ENCODE data around the gene RAMAC.
"Not testable (repeated sequence)": the region's sequence is repeated elsewhere in the genome, so short reads cannot be mapped to it uniquely, and the experiment has no call there.

The RAMAC gene

DNA sequence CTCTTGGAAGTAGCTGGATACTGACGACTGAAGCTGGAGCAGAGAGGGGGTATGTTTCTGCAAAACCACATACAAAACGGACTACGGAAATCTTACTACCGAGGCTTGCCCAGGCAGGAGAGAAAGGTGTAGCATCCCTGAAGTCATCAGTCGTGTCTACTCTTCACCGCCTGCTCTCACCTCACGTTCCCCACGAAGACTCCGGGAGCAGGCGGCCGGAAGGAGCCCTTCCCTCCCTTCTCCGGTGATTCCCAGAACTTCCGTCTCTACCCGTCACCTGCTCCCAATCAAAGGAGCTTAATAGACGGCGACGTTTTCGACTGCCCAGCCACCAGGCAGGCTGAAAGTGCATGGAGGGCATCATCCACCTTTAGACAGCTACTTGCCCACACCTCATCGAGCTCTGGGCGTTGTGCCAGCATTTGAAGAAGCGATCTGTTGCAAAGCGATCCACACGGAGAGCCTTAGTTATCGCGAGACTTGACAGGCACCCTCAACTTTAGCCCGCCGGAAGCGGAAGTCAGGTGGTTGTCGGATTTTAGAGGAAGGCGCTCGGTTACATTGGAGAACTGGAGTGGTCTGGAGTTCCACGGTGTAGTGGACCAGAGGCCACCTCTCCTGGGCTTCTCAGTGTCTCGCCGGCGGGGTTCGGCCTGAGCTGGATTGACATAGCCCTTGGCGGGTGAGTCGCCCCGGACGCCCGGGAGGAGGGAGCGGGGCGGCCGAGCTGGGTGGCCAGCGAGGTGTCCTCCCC is at the start of gene RAMAC:
TSS of gene RAMAC (plus strand) at position 523 of the 754 bp plus-strand sequence. CDS start 2,809 bp downstream, outside the sequence.
- DNase-seq = peak; percentile 95

DNA sequence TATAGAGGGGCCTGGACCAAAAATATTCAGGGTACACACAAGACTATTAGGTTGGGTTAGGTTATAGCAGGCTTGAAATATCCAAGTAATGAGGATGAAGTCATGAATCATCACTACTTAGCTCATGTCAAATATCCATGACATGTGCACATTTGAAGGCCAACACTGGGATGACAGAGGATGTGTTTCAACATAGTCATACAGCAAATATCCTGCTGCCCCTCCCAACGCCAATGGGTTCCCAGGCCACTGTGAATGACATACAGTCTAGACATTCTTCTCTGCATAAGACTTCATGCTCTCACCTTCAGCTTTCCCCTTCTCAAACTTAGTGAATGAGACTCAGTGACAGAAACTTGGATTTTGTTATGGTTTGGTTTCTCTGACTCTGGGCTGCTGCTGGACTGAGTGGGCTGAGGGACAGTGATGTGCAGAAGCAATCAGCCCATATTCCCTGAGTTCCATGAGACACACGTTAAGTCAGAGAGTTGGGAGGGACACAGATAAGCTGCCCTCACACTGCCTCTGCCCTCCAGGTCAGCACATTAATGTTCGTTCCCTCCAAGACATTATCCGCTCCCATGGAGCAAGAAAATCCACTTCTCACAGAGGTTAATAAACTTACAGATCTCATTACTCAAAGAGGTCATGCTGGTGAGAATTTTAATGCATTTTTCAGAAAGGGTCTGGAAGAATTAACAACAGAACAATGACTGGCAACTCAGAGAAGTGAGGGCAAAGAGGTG is 48.9 kb upstream of the RAMAC start:
- no peak for DNase-seq

DNA sequence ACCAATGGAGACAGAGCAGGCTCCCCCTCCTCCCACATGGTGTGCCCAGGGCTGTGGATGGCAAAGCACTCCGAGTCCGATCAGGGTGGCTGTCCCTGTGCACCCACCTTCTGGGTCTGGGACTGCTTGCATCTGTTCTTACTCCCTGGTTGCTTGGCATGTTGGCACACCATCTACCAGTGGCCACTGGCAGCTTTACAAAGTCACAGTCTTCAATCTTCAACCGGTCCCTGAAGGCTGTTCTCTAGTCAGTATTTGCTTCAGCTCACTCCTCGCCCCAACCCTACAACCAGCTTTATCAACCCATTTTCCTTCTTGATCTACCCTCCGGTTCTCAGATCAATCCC is 48.3 kb upstream of the RAMAC start:
- no peak for DNase-seq

DNA sequence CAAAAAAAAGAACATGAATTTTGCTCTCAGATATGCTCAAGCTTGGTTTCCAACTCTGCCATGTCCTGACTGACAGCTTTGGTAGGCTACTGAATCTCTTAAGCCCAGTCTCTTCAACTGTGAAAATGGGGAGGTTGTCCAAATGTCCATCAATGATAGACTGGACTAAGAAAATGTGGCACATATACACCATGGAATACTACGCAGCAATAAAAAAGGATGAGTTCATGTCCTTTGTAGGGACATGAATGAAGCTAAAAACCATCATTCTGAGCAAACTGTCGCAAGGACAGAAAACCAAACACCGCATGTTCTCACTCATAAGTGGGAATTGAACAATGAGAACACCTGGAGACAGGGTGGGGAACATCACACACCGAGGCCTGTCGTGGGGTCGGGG is 46.3 kb upstream of the RAMAC start:
- not testable (repeated sequence) for DNase-seq

DNA sequence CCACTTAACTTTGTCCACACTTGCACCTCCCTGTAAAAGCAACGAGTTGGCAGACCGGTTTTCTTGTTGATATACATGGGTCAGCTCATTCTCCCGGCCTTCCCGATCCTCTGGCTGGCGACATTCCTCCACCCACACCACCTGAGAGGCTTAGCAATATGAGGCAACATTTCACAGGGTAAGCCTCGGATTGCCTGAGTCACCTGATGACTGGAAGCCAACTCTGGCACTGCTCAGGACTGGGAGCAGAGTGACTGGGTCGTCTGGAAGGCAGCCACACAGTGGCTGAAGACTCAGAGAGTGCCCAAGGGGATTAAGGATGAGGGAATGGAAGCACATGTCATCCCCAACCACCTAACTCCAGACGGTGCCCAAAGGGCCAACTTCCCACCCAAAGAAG is 43.3 kb upstream of the RAMAC start:
- DNase-seq = no peak

DNA sequence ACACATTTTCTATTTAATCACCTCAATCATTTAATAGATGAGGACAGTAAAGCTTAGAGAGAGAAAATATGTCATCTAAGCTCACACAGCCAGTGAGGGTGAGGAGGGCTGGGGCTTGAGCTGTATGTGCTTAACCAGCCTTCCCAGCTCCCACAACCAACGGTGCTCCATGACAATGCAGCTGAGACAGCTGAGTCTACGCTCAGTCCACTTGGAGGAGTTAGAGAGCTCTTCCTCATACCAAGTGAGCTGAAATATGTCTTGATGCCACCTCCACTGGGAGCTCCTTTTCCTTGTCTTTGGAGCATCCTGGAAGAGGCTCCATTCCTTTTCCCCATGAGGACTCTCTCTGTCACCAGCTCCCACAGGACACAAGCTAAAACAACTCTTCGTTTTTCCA is 42.8 kb upstream of the RAMAC start:
- no peak for DNase-seq

DNA sequence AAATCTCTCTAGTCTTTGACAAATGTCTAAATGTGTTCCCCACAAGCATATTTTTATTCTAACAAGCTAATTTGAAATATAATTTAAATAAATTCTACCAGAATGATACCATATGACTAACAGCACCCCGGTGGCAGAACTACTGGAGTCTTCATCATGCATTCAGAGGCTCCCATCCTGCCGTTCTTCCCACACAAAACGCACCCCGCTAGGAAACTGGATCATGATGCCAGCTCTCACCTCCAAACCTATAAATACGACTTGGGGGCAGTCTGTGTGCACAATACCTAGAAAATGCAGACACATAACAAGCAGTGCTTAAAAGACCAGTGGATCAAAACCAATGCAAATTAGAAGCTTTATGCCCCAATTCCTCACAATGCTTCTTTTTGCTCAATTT is 42.0 kb upstream of the RAMAC start:
- no peak for DNase-seq

DNA sequence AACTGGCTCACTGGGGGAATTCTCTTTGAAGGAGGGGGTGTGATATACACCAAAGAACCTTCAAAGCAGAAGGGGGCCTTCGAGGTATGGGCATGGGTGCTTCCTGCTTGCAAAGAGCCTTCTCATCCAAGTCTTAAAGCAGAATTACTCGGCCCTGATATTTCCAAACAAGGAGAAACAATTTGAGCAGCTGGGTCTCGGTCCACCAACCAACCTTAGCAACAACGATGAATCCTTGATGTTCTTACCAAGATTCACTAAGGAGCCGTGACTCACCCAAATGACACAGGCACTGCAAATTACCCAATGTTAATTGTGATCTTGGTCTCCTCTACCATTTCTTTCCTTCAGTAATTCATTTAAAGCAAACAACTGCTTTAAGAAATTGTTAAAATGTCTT is 41.2 kb upstream of the RAMAC start:
- DNase-seq = no peak

DNA sequence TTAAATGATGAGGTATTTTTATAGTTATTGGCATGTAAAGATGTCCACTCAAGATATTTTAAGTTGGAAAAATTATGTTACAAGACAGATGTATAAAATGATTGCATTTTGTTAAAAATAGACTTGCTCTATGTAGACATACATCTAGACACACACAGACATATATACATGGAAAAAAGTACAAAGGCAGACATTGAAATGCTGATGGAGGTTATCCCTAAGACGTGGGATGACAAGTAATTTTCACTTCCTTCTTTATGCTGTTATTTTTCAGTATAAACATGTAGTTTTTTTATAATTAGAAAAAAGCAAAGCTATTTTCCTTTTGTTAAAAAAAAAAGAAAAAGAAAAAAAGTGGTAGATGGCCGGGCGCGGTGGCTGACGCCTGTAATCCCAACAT is 40.7 kb upstream of the RAMAC start:
- DNase-seq = no peak

DNA sequence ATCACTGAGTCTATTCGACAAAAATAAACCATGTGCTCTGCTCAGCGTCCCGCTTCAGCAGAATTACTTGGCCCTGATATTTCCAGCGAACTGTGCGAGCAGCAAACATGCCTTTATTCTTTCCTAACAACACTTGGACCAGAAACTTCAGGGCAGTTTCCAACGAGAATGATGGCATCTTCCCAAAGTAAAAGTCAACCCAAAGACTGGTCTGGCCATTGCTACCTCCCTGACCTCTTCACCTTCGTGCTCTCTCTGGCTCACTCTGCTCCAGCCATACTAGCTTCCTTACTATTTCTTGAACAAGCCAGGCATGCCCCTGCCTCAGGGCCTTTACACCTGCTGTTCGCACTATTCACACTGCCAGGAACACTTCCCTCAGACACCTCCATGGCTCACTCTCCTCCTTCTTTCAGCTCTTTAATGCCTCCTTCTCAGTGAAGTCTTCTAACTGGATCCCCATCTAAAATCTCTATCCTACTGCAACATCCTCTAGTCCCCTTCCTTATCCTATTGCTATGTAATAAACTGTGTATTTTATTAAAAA is 39.8 kb upstream of the RAMAC start:
- DNase-seq = no peak

DNA sequence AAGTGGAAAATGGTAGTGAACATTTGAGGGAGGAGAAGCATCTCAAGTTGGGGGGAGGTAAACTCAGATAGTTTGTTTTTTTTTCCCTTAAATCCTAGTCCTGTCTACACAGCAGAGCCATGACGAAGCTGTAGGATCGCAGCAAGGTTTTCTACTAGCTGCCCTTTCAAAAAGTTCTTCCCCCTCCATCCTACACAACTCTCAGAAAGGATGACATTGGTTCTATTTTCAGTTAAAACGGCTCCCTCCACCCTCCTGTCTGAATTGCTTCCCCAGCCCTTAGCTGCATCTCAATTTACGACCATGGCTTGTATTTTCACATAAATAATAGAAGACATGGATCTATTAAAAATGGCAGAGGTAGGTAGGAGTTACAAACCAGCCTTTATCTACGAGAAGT is 35.7 kb upstream of the RAMAC start:
- no peak for DNase-seq

DNA sequence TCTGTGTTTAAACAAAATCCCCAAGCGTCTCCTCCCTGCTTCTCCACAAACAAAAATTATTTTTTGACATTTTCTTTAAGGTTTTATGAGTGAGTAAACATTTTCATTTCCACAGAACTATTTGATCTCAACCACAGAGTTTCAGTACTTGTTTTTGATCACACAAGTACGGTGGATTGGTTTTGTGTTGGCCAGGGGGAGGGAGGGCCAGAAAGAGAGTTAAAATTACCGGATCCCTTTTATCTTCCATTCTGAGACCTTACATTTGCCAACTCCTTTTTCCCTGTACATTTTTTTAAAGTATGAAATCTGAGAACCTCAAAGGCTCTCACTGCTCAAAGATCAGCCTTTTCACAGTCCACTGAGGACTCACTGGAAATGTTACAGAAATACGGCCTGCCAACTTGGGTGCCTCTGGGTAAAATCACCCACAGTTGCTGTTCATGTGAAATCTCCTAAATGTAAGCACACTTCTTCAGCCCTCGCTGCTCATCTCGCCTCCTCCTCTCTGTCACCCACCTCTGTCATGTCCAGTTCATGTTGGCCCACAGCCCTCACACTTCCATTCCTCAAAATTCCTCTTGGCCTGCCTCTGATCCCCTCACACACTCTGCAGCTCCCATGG is 35.2 kb upstream of the RAMAC start:
- no peak for DNase-seq

DNA sequence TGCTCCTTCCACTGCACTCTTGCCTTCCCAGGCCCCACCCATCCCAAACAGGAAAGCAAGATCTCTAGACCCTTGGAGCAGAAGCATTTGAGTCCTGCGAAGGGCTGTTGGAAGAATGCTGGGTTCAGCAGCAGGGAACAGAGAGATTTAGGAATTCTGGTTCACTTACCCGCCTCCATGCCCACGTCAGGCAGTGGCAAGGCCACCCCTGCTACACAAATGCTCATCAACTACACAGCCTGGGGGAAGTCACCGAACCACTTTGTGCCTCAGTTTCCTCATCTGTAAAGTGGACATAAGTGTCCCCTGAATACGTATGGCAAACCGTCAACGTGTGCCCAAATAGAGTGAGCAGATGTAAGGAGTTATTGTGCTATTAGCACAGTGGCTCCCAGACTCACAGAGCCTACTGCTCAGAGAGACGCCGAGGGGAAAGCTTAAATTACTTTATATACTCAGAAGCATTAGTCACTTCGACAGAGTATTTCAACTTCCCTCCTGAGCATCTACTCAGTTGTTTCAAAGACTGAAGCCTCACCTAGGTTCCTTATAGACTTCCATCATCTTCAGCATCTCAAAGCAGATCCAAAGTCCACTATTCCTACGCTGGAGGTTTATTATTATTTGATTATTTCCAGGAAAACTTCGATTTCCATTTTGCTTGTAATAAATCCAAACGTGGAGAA is 34.4 kb upstream of the RAMAC start:
- DNase-seq = no peak

DNA sequence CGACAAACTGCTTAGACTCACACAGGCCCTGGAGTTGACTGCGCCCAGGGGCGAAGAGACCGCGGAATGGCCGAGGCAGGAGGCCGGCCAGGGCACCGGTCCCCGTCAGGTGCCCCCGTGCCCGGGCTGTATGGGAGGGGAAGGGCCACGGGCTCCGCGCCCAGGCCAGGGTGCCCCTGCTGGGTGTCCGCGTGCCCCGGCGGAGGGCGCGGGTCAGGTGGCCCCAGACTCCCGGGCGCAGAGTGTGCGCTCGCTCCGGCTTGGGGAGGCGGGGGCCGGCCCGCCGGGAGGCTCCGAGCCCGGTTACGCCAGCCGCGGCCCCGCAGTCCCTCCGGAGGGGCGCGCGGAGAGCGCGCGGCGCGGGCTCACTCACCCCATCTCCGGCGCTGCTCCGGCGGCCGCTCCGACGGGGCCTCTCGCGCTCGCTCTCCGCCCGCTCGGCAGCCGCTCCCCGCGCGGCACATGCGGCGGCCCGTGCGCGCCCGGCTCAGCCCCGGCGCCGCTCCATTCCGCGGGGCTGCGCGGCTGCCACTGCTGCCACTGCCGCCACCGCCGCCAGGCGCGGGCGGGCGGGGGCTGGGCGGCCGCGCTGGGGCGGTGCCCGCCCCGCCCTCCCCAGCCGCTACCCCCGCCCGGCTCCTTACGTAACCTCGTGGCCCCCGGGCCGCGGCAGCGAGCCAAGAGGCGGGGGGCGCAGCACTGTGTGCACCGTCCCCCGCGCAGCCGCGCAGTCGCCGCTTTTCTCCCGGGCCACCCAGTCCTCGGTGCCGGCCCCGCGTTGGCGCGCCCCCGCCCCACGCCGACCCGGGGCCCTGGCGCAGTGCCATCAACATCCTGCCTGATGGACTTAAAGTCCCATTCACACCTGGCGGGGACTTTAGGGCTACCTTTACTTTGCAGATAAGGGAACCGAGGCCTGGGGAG is 33.6 kb upstream of the RAMAC start, which contains the start of gene HOMER2:
TSS of gene HOMER2 (minus strand) at position 563 of the 924 bp plus-strand sequence. CDS start at position 378, 185 bp downstream.
- no peak for DNase-seq

DNA sequence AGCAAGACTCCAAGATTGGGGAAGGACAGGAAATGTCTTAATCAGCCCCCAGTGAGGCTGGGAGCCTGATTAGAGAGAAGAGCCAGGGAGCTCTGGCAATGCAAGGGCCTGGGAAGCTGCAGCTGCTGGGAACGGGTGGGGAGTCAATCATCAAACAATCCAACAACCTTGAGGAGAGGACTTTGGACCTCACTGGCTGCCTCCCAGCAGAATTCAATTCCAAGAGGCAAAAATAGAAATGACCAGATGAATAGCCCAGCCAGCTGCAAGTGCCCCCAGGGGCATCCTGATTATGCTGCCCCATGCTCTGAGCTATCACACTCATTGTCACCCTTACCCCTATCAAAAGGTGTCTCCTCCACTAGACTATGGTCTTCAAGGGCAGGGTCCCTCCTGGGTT is 27.4 kb upstream of the RAMAC start:
- DNase-seq = no peak

DNA sequence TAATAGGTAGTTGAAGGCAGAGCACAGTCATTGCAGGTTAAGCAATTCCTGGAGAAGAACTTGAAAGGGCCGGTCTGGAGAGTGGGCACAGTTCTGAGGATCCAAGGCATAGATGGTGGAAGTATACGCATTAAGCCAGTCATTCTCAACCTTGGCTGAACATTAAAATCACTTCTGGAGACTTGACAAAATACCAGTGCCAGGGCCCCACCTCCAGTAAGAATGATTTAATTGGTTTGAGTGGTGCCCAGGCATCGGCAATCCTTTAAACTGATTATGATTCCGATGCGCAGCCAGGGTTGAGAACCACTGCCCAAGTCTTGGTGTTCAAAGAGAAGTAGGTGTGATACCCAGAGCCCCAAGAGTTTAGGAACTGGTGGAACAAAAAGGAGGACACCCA is 26.6 kb upstream of the RAMAC start:
- no peak for DNase-seq

DNA sequence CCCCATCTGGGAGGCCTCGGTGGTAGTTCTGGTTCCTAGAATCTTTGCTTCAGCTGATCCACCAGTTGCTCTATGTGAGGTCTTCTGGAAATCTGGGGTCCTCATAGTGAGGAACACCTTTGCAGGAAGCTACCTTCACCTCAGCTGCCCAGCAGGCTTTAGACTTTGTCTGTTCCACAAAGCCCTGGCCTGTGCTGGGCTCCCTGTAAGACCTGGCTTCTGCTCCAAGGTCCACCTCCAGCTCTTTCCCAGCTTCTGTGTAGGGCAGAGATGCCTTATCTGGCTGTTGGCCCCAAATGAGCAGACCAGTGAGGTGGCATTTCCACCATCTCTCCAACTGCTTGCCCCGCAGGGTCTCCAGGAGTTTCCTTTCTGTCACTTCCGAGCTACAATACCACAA is 25.2 kb upstream of the RAMAC start:
- no peak for DNase-seq

DNA sequence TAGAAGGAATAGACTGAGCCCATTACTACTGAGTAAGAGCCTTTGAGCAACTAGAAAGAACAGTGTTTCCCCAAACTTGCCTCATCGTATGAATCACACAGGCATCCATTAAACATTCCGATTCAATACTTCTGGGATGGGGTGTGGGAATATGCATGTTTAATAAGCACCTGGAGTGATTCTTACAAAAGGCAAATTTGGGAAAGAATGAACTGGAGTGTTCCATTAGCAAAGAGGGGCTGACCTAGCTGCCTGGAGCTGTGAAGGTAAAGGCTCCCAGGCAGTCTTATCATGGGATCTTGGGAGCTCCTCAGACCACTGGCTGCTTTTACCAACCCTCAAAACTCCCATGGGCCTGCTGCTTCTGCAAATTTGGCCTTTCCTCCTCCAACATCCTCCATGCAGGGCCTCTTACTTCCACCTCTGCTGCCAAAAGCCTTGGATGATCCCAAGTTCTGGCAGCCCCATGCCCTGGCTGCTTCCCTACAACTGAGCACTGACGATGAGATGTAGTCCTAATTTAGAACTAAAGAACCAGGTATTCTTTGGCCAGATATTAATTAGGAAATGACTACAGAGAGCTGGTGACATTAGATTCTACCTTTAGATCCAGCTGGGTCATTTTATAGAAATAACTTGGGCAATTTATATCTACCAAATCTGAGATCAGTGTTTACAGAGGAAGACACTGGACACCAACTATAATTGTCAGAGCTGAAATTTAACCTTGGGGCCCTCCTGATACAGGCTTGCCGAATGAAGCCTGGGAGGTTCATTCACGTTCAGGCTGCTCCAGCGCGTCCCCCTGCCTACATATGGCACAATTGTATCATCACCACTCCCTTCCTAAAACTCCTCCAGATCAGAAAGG is 22.3 kb upstream of the RAMAC start:
- no peak for DNase-seq

DNA sequence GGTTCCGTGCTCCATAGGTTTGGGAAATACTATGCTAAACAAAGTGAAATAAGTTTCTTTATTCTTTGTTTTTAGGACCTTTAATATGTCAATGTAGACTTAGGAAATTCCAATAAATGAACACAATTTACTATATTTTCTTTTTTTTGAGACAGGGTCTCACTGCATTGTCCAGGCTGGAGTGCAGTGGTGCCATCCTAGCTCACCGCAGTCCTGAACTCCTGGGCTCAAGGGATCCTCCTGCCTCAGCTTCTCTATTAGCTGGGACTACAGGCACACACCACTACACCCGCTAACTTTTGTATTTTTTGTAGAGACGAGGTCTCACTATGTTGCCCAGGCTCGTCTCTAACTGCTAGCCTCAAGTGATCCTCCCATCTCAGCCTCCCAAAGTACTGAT is 21.1 kb upstream of the RAMAC start:
- DNase-seq = no peak

DNA sequence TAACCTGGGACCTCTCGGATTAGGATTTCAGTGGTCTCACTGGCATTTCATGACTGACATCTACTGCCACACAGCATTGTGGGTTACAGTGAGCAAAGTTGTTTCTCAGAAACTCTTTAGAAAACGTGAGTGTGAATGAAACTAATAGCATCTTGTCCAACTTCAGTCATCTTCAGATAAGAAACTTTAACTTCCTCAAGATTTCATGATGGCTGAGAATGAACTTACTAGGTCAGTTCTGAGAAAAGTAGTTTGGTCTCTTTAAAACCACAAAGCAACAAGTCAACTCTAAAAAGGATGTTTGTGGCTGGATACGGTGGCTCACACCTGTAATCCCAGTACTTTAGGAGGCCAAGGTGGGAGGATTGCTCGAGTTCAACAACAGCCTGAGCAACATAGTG is 19.3 kb upstream of the RAMAC start:
- no peak for DNase-seq

DNA sequence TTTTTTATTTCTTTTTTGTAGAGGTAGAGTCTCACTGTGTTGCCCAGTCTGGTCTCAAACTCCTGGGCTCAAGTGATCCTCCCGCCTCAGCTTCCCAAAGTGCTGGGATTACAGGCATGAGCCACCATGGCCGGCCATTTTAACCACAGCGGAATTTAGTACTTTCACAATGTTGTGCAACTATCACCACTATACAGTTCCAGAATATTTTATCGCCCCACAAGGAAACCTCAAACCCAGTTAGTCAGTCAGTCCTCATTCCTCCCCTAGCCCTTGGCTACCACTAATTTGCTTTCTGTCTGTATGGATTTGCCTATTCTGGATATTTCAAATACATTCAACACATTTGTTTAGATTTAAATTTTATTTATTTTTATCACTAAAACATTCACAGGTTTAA is 17.9 kb upstream of the RAMAC start:
- DNase-seq = no peak
